Urothelium cell line (cell line): ENCODE measurements around the gene PPP1R3F.

Source experiments
- DNase-seq: peaks from one replicate; pipeline ENCODE4 v3.0.0; 2011; ENCODE audit warnings: low spot score, mixed read lengths
- FAIRE-seq: peaks from 2 replicates; lab custom pipeline; 2011; peaks lifted over from hg19 to GRCh38; lab: Jason Lieb, UNC

Gene PPP1R3F

GRCh38 chrX:49247916-49248811 is 21.4 kb upstream of the PPP1R3F start:
- FAIRE-seq (no peak), DNase-seq (no peak)

- DNase-seq (no peak), FAIRE-seq (no peak)
Measured at GRCh38 chrX:49249071-49249470, 20.5 kb upstream of the PPP1R3F start.

- no peak for DNase-seq
- FAIRE-seq, result no peak
Measured at GRCh38 chrX:49249616-49250015, 20.0 kb upstream of the PPP1R3F start.

GRCh38 chrX:49250066-49250465 is 19.5 kb upstream of the PPP1R3F start:
- DNase-seq, result no peak
- FAIRE-seq, result no peak

- FAIRE-seq (no peak), DNase-seq (no peak)
Measured at GRCh38 chrX:49250578-49250977, 19.0 kb upstream of the PPP1R3F start.

GRCh38 chrX:49251325-49251724 is 18.3 kb upstream of the PPP1R3F start:
- FAIRE-seq (no peak), DNase-seq (no peak)

- DNase-seq, result no peak
- no peak for FAIRE-seq
Measured at GRCh38 chrX:49254639-49255038, 15.0 kb upstream of the PPP1R3F start.

- FAIRE-seq (no peak), DNase-seq (no peak)
Measured at GRCh38 chrX:49256268-49256995, 13.2 kb upstream of the PPP1R3F start.

GRCh38 chrX:49257074-49257790 is 12.4 kb upstream of the PPP1R3F start:
- DNase-seq, result no peak
- no peak for FAIRE-seq

GRCh38 chrX:49257846-49258748 is 11.5 kb upstream of the PPP1R3F start:
- no peak for FAIRE-seq

GRCh38 chrX:49258749-49259124 is 10.9 kb upstream of the PPP1R3F start:
- no peak for DNase-seq
- no peak for FAIRE-seq

More at GRCh38 chrX:49257846-49258748, 11.5 kb upstream of the PPP1R3F start:
- DNase-seq, result no peak

GRCh38 chrX:49260221-49260985 is 9.2 kb upstream of the PPP1R3F start:
- DNase-seq (no peak), FAIRE-seq (no peak)

- no peak for DNase-seq
- FAIRE-seq, result no peak
Measured at GRCh38 chrX:49262603-49263002, 7.0 kb upstream of the PPP1R3F start.

- no peak for FAIRE-seq
- no peak for DNase-seq
Measured at GRCh38 chrX:49263631-49264030, 6.0 kb upstream of the PPP1R3F start.

- FAIRE-seq, result no peak
- no peak for DNase-seq
Measured at GRCh38 chrX:49264460-49264859, 5.1 kb upstream of the PPP1R3F start, which contains the start of gene FOXP3. TSS of gene FOXP3 (minus strand) at chrX:49264710. CDS start at chrX:49258505, 6,205 bp downstream.

GRCh38 chrX:49266523-49267445 is 2.8 kb upstream of the PPP1R3F start:
- no peak for DNase-seq
- no peak for FAIRE-seq

- FAIRE-seq, result no peak
- DNase-seq, result no peak
Measured at GRCh38 chrX:49268702-49269009, 937 bp upstream of the PPP1R3F start.

GRCh38 chrX:49269010-49269766 is 405 bp upstream of the PPP1R3F start:
- peak; percentile 85 for FAIRE-seq
- DNase-seq, result peak; percentile 96
